NCI-H1436 treated with DMSO at 0.1 percent for 48 hours (cell line): ENCODE results near the gene PCDHA1.
A peak's percentile ranks its signal among the peaks of the same experiment; 100 is the strongest.
"Not testable (repeated sequence)": the region's sequence is repeated elsewhere in the genome, so short reads cannot be mapped to it uniquely, and the experiment has no call there.

ENCODE experiments used
- DNase-seq: peaks from one replicate; lab custom pipeline; 2025; lab: John Stamatoyannopoulos, UW

PCDHA1 gene

DNA sequence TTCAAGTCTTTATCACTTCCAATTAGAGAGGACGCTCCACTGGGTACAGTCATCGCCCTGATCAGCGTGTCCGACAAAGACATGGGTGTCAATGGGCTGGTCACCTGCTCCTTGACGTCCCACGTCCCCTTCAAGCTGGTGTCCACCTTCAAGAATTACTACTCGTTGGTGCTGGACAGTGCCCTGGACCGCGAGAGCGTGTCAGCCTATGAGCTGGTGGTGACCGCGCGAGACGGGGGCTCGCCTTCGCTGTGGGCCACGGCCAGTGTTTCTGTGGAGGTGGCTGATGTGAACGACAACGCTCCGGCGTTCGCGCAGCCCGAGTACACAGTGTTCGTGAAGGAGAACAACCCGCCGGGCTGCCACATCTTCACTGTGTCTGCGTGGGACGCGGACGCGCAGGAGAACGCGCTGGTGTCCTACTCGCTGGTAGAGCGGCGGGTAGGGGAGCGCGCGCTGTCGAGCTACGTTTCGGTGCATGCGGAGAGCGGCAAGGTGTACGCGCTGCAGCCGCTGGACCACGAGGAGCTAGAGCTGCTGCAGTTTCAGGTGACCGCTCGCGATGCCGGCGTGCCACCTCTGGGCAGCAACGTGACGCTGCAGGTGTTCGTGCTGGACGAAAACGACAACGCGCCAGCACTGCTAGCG is 22.4 kb downstream of the PCDHA1 start:
- DNase-seq, result not testable (repeated sequence)

DNA sequence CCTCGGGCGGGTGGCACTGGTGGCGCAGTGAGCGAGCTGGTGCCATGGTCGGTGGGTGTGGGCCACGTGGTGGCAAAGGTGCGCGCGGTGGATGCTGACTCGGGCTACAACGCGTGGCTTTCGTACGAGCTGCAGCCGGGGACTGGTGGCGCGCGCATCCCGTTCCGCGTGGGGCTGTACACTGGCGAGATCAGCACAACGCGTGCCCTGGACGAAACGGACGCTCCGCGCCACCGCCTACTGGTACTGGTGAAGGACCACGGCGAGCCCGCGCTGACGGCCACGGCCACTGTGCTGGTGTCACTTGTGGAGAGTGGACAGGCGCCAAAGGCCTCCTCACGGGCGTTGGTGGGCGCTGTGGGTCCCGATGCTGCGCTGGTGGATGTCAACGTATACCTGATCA is 22.9 kb downstream of the PCDHA1 start:
- DNase-seq, result no peak

GRCh38 chr5:140821375-140822280 is 35.7 kb downstream of the PCDHA1 start, which contains the start of gene PCDHA5:
Gene PCDHA5, plus strand, starts transcription at chr5:140821613.
- DNase-seq, result peak; percentile 34

GRCh38 chr5:140822281-140822629 is 36.3 kb downstream of the PCDHA1 start:
- DNase-seq, result no peak

- DNase-seq, result not testable (repeated sequence)
These were observed 37.0 kb downstream of the PCDHA1 start for GRCh38 chr5:140822969-140823368.

GRCh38 chr5:140823475-140823874 is 37.5 kb downstream of the PCDHA1 start:
- no peak for DNase-seq

DNA sequence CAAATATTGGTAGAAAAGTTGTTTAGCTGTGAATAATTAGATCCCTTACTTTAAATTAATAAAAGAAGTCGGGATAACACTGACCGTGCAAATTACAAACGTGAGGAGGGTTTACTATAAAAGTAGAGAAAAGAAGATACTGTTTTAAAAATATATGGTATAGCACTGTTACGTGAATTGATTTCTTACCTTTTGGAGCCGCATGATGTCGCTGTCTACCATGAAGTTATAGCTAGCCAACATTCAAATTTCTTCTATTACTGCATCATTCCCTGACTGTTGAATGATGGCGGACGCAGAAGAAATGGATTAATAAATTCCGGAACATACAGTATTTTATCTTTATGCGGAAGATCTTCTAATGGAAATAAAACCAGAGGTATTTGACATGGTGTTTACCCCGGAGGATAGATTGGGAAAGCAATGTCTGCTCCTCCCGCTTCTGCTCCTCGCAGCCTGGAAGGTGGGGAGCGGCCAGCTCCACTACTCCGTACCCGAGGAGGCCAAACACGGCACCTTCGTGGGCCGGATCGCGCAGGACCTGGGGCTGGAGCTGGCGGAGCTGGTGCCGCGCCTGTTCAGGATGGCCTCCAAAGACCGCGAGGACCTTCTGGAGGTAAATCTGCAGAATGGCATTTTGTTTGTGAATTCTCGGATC is 41.9 kb downstream of the PCDHA1 start, which contains the start of gene PCDHA6:
PCDHA6 (plus strand) TSS at position 257 of the 658 bp plus-strand sequence; CDS start at position 389, 132 bp downstream.
- no peak for DNase-seq

GRCh38 chr5:140828362-140828737 is 42.4 kb downstream of the PCDHA1 start:
- no peak for DNase-seq

GRCh38 chr5:140829511-140830501 is 43.9 kb downstream of the PCDHA1 start:
- not testable (repeated sequence) for DNase-seq

GRCh38 chr5:140833993-140834392 is 48.1 kb downstream of the PCDHA1 start, which contains the start of gene PCDHA7:
Gene PCDHA7, plus strand, starts transcription at chr5:140834269. Its CDS starts 115 bp downstream, at chr5:140834384.
- no peak for DNase-seq

- DNase-seq, result not testable (repeated sequence)
These were observed 48.6 kb downstream of the PCDHA1 start for GRCh38 chr5:140834439-140835008.

DNA sequence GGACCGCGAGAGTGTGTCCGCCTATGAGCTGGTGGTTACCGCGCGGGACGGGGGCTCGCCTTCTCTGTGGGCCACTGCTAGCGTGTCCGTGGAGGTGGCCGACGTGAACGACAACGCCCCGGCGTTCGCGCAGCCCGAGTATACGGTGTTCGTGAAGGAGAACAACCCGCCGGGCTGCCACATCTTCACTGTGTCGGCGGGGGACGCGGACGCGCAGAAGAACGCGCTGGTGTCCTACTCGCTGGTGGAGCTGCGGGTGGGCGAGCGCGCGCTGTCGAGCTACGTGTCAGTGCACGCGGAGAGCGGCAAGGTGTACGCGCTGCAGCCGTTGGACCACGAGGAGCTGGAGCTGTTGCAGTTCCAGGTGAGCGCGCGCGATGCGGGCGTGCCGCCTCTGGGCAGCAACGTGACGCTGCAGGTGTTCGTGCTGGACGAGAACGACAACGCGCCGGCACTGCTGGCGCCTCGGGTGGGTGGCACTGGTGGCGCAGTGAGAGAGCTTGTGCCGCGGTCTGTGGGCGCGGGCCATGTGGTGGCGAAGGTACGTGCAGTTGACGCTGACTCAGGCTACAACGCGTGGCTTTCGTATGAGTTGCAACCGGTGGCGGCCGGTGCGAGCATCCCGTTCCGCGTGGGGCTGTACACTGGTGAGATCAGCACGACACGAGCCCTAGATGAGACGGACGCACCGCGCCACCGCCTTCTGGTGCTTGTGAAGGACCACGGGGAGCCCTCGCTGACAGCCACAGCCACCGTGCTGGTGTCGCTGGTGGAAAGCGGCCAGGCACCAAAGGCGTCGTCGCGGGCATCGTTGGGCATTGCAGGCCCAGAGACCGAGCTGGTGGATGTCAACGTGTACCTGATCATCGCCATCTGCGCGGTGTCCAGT is 49.9 kb downstream of the PCDHA1 start:
- DNase-seq, result no peak

GRCh38 chr5:140840978-140841962 is 55.3 kb downstream of the PCDHA1 start, which contains the start of gene PCDHA8:
Gene PCDHA8, plus strand, starts transcription at chr5:140841187. Its CDS starts 135 bp downstream, at chr5:140841322.
- DNase-seq, result no peak

- no peak for DNase-seq
These were observed 57.1 kb downstream of the PCDHA1 start for GRCh38 chr5:140842798-140843733.

GRCh38 chr5:140848139-140849102 is 62.5 kb downstream of the PCDHA1 start, which contains the start of gene PCDHA9:
Gene PCDHA9, plus strand, starts transcription at chr5:140848382. Its CDS starts 114 bp downstream, at chr5:140848496.
- DNase-seq, result peak; percentile 34
